Prostate gland (tissue), 2 donors: ENCODE measurements around the gene THAP7. TPM values are rescaled to one million over a fixed set of nuclear protein-coding genes. Genes with fewer than 3 reads are reported as not detected.

Source experiments
- DNase-seq: peaks from one replicate; pipeline ENCODE4 v3.0.0-alpha.2; 2019; ENCODE audit warnings: low spot score
- H3K27ac ChIP-seq, 2 donors: fragments of 200-600 bp; sonication (generic); 2 replicates each; pipeline ENCODE4 v1.5.1; 2017 to 2019
- H3K27me3 ChIP-seq: fragments of 200-600 bp; sonication (generic); replicated peaks from 2 replicates; pipeline ENCODE4 v1.5.1; 2019; ENCODE audit not compliant: insufficient read depth
- H3K36me3 ChIP-seq, 2 donors: fragments of 200-600 bp; sonication (generic); 1 replicate in 1 of 2; 2 replicates in 1 of 2; pipeline versions ENCODE4 v1.5.1 to v1.8.1; 2017 to 2019
- H3K4me1 ChIP-seq: fragments of 200-600 bp; sonication (generic); replicated peaks from 2 replicates; pipeline ENCODE4 v1.5.1; 2019
- H3K4me3 ChIP-seq, 2 donors: fragments of 200-600 bp; sonication (generic); 2 replicates each; pipeline ENCODE4 v1.5.1; 2017 to 2019
- H3K9me3 ChIP-seq: fragments of 200-600 bp; sonication (generic); 2 replicates; pipeline ENCODE4 v1.5.1; 2017
- CTCF ChIP-seq, 4 experiments: fragments of 200-600 bp in 2 of 4; fragments of 450-650 bp in 2 of 4; sonication (generic) in 2 of 4; IDR thresholded peaks; 1 replicate in 3 of 4; 2 replicates in 1 of 4; pipeline ENCODE4 v1.5.1; 2016 to 2019; ENCODE audit warnings: antibody characterized with exemption in 4 of 4, mild to moderate bottlenecking in 2 of 4, moderate library complexity in 2 of 4
- POLR2A ChIP-seq: fragments of 450-650 bp; IDR thresholded peaks from one replicate; pipeline ENCODE4 v1.6.1; 2016; ENCODE audit warnings: antibody characterized with exemption, mild to moderate bottlenecking
- POLR2AphosphoS5 ChIP-seq: sonication (generic); formaldehyde crosslinking; IDR thresholded peaks from one replicate; pipeline ENCODE4 v1.6.1; 2017; ENCODE audit warnings: antibody characterized with exemption
- WGBS: methylation state at CpG from one replicate; pipeline ENCODE4 v1.1.5; 2018; 5-methylcytosine and 5-hydroxymethylcytosine counted together
- intact Hi-C: fragments of 100-400 bp; cut with DNase I; formaldehyde crosslinking; loops from one replicate; pipeline ENCODE4 v1.14.2; 2022
- total RNA-seq, 2 donors: library from RNA; depleted of rRNA; stranded (reverse); fragments of >200 nt; gene quantifications; one replicate each; pipeline ENCODE4 v1.1.0, GENCODE V29; 2016

The THAP7 gene
- total RNA-seq, 2 donors from 2014 or later = 77.7 to 83.1 TPM

GRCh38 chr22:20960609-20961008, 41.3 kb downstream of the THAP7 start:
- no peaks in the 10 kb centered on the region for H3K4me1 ChIP-seq
- H3K27me3 ChIP-seq = no peaks in the 10 kb centered on the region
- no peak overlapping the region for H3K4me3 ChIP-seq
- 98% methylated on average over 4 of the region's 4 CpGs for WGBS
- no peak overlapping the region for H3K27ac ChIP-seq
- H3K36me3 ChIP-seq = no peaks in the 10 kb centered on the region
- H3K9me3 ChIP-seq = no peaks in the 10 kb centered on the region
- DNase-seq = no peak
- intact Hi-C loops = no loop called here
- TF ChIP-seq CTCF (IDR thresholded peaks at IDR 0.05) = no peak
- TF ChIP-seq POLR2AphosphoS5 = no peak
- TF ChIP-seq POLR2A = no peak

DNA sequence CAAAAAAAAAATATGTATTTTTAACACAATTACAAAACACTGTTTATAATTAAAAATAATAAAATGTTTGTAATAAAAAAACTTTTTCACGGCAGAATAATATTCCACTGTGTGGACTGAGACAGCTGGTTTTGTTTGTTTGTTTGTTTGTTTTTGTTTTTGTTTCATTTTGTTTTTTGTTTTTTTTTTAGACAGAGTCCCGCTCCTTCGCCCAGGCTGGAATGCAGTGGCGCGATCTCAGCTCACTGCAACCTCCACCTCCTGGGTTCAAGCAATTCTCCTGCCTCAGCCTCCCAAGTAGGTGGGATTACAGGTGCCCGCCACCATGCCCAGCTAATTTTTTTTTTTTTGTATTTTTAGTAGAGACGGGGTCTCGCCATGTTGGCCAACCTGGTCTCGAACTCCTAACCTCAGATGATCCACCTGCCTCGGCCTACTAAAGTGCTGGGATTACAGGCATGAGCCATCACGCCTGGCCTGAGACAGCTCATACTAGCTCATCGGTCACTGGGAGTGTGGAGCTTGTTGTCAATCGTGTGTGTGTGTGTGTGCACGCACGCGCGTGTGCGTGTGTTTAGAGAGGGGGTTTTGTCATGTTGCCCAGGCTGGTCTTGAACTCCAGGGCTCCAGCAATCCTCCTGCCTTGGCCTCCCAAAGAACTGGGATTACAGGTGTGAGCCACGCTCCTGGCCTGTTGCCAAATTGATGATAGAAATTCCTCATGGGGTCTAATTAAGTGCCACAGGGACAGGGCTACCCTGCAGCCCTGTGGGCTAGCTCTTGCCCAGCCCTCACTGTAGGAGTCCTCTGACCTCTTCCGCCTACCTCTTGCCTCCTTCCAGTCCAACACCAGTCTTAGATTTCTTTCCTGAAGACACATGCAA, 42.1 kb downstream of the THAP7 start:
- H3K9me3 ChIP-seq = no peaks in the 10 kb centered on the region
- TF ChIP-seq POLR2A = no peak
- TF ChIP-seq CTCF (IDR thresholded peaks at IDR 0.05) = no peak
- TF ChIP-seq POLR2AphosphoS5 = no peak
- 94% methylated on average over 20 of the region's 20 CpGs for WGBS
- no peaks in the 10 kb centered on the region for H3K4me1 ChIP-seq
- no peaks in the 10 kb centered on the region for H3K27me3 ChIP-seq
- no peak overlapping the region for H3K4me3 ChIP-seq
- H3K36me3 ChIP-seq = no peaks in the 10 kb centered on the region
- no peak for DNase-seq
- H3K27ac ChIP-seq = no peak overlapping the region
- intact Hi-C loops = loop anchor here (10.0 kb wide), 1 partner anchor 55 kb away; no protein-coding TSS in a partner anchor

- intact Hi-C loops = loop anchor here (10.0 kb wide), 1 partner anchor 53 kb away; no protein-coding TSS in a partner anchor
- no peaks in the 10 kb centered on the region for H3K27me3 ChIP-seq
- no peaks in the 10 kb centered on the region for H3K36me3 ChIP-seq
- WGBS = under 1% methylated on average over 30 of the region's 32 CpGs
- no peak for DNase-seq
- no peaks in the 10 kb centered on the region for H3K9me3 ChIP-seq
- H3K27ac ChIP-seq = peak overlapping the region; percentile 61 to 77
- H3K4me1 ChIP-seq = peaks cover 3% of the 10 kb centered on the region
- H3K4me3 ChIP-seq = peak overlapping the region; percentile 55 to 58
- TF ChIP-seq POLR2AphosphoS5 (no peak), POLR2A (no peak), CTCF (IDR thresholded peaks at IDR 0.05) (no peak)
These were observed 44.1 kb downstream of the THAP7 start for GRCh38 chr22:20957683-20958431.

GRCh38 chr22:20957102-20957682, 44.7 kb downstream of the THAP7 start:
- intact Hi-C loops = loop anchor here (10.0 kb wide), 1 partner anchor 52 kb away; no protein-coding TSS in a partner anchor
- Histone ChIP-seq H3K27me3 (no peaks in the 10 kb centered on the region), H3K4me1 (peaks cover 4% of the 10 kb centered on the region), H3K4me3 (peak overlapping the region; percentile 55 to 58), H3K36me3 (no peaks in the 10 kb centered on the region), H3K9me3 (no peaks in the 10 kb centered on the region), H3K27ac (peak overlapping the region; percentile 61 to 77)
- under 1% methylated on average over 42 of the region's 59 CpGs for WGBS
- TF ChIP-seq POLR2A = no peak
- no peak for TF ChIP-seq CTCF (IDR thresholded peaks at IDR 0.05)
- TF ChIP-seq POLR2AphosphoS5 = no peak
- no peak for DNase-seq
